Measurements from ENCODE around the gene CNTNAP3B.
"Not testable (repeated sequence)": the region's sequence is repeated elsewhere in the genome, so short reads cannot be mapped to it uniquely, and the experiment has no call there.

DNA sequence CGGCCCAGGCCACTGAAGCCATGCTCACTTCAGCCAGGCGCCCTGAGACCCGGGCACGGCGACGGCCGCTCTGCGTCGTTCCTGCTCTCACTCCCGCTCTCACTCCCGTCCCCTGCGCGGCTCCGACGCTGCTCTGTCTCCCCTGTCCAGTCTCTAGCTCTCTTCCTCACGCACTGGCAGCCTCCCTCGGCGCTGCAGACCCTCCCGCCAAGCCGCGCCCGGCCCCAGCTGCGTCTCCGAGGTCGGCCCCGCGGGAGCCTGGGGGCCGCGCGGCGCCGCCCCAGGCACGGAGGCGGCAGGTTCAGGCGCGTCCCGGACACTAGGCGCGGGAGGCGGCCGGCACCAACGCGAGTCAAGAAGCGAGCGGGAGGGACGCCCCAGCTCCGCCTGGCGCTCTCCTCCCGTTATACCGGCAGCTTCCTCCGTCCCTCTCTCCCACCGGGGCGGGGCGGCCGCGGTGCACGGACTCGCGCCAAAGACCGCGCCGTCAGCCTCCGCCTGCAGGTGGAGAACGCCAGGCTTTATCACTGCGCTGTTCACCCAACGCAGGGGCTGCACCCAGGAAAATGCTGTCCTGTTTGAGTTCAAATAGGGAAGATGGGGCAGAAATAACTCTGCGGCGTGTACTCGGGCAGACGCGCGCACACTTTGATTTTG lies at the start of gene CNTNAP3B:
- TF ChIP-seq, protein P1, sequence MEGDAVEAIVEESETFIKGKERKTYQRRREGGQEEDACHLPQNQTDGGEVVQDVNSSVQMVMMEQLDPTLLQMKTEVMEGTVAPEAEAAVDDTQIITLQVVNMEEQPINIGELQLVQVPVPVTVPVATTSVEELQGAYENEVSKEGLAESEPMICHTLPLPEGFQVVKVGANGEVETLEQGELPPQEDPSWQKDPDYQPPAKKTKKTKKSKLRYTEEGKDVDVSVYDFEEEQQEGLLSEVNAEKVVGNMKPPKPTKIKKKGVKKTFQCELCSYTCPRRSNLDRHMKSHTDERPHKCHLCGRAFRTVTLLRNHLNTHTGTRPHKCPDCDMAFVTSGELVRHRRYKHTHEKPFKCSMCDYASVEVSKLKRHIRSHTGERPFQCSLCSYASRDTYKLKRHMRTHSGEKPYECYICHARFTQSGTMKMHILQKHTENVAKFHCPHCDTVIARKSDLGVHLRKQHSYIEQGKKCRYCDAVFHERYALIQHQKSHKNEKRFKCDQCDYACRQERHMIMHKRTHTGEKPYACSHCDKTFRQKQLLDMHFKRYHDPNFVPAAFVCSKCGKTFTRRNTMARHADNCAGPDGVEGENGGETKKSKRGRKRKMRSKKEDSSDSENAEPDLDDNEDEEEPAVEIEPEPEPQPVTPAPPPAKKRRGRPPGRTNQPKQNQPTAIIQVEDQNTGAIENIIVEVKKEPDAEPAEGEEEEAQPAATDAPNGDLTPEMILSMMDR (conservative IDR thresholded peaks at IDR 0.05; ENCODE audit: low read length) = not testable (repeated sequence)
- not testable (repeated sequence) for TF ChIP-seq EZH2phosphoT487 (IDR thresholded peaks at IDR 0.05; ENCODE audit: borderline replicate concordance)

Data from Loucy (cell line).